Stimulated activated CD4-positive, alpha-beta T cell treated with anti-CD3 and anti-CD28 coated beads, Interleukin-4, amount 100 ng/mL, for 1 hour (primary cell): Measurements from ENCODE around the gene SYK.
A peak's percentile ranks its signal among the peaks of the same experiment; 100 is the strongest.
"Not testable (repeated sequence)": the region's sequence is repeated elsewhere in the genome, so short reads cannot be mapped to it uniquely, and the experiment has no call there.

Experiments used
- DNase-seq: peaks from one replicate; pipeline ENCODE4 v3.0.0-alpha.2; 2020

Gene SYK

GRCh38 chr9:90801241-90801972, at the start of gene SYK:
Gene SYK, plus strand, starts transcription at chr9:90801819. Its CDS starts 42,080 bp downstream, at chr9:90843899.
- no peak for DNase-seq

- peak; percentile 63 for DNase-seq
Measured at GRCh38 chr9:90755514-90756371, 45.9 kb upstream of the SYK start.

GRCh38 chr9:90760577-90760976, 41.0 kb upstream of the SYK start:
- not testable (repeated sequence) for DNase-seq

GRCh38 chr9:90766731-90767130, 34.9 kb upstream of the SYK start:
- no peak for DNase-seq

- no peak for DNase-seq
Measured at GRCh38 chr9:90767523-90768100, 34.0 kb upstream of the SYK start.

GRCh38 chr9:90770182-90770738, 31.4 kb upstream of the SYK start:
- no peak for DNase-seq

GRCh38 chr9:90770927-90771326, 30.7 kb upstream of the SYK start:
- no peak for DNase-seq

- no peak for DNase-seq
Measured at GRCh38 chr9:90772386-90772785, 29.2 kb upstream of the SYK start.

GRCh38 chr9:90773617-90774016, 28.0 kb upstream of the SYK start:
- no peak for DNase-seq

GRCh38 chr9:90774071-90774470, 27.5 kb upstream of the SYK start:
- no peak for DNase-seq

GRCh38 chr9:90774682-90775081, 26.9 kb upstream of the SYK start:
- DNase-seq: no peak

GRCh38 chr9:90775657-90776056, 26.0 kb upstream of the SYK start:
- no peak for DNase-seq

- no peak for DNase-seq
Measured at GRCh38 chr9:90778746-90779145, 22.9 kb upstream of the SYK start.

GRCh38 chr9:90783552-90783951, 18.1 kb upstream of the SYK start:
- no peak for DNase-seq

GRCh38 chr9:90783964-90784363, 17.7 kb upstream of the SYK start:
- DNase-seq: no peak

GRCh38 chr9:90787771-90788460, 13.7 kb upstream of the SYK start:
- no peak for DNase-seq

GRCh38 chr9:90788527-90788926, 13.1 kb upstream of the SYK start:
- DNase-seq: not testable (repeated sequence)

- no peak for DNase-seq
Measured at GRCh38 chr9:90789408-90789807, 12.2 kb upstream of the SYK start.

GRCh38 chr9:90789862-90790261, 11.8 kb upstream of the SYK start:
- no peak for DNase-seq

- DNase-seq: not testable (repeated sequence)
Measured at GRCh38 chr9:90793024-90793423, 8.6 kb upstream of the SYK start.

GRCh38 chr9:90793729-90794128, 7.9 kb upstream of the SYK start:
- no peak for DNase-seq

- DNase-seq: no peak
Measured at GRCh38 chr9:90795084-90795483, 6.5 kb upstream of the SYK start.

- no peak for DNase-seq
Measured at GRCh38 chr9:90795871-90796317, 5.7 kb upstream of the SYK start.
